HG02798 (cell line): Measurements from ENCODE around the gene FAM133A.

Experiments
- ATAC-seq: cut with Tn5 transposase; IDR thresholded peaks from one replicate; pipeline ENCODE4 v1.9.1; 2021; ENCODE audit warnings: mild to moderate bottlenecking; ENCODE audit not compliant: unreplicated experiment, poor library complexity

Gene FAM133A

GRCh38 chrX:93673869-93674271, at the start of gene FAM133A:
Gene FAM133A (plus strand): TSS chrX:93674206. CDS start chrX:93709420, 35,214 bp downstream.
- no peak for ATAC-seq

GRCh38 chrX:93637591-93637990, 36.4 kb upstream of the FAM133A start:
- ATAC-seq, result no peak

GRCh38 chrX:93649381-93649780, 24.6 kb upstream of the FAM133A start:
- ATAC-seq, result no peak

GRCh38 chrX:93660575-93660974, 13.4 kb upstream of the FAM133A start:
- ATAC-seq, result no peak

- peak; percentile 87 for ATAC-seq
These were observed 744 bp upstream of the FAM133A start, which contains the start of gene NAP1L3 for GRCh38 chrX:93673056-93673868. Gene NAP1L3 (minus strand): TSS chrX:93673578. CDS start chrX:93673304, 274 bp downstream.

GRCh38 chrX:93695981-93696380, 22.0 kb downstream of the FAM133A start:
- no peak for ATAC-seq

- ATAC-seq, result no peak
These were observed 29.7 kb downstream of the FAM133A start for GRCh38 chrX:93703701-93704100.

- ATAC-seq, result no peak
These were observed 37.1 kb downstream of the FAM133A start for GRCh38 chrX:93711076-93711475.

GRCh38 chrX:93741811-93742210, 67.8 kb downstream of the FAM133A start:
- ATAC-seq, result no peak

- no peak for ATAC-seq
These were observed 86.2 kb downstream of the FAM133A start for GRCh38 chrX:93760163-93760562.
